Measurements from ENCODE around the gene FBXO11. TPM values are rescaled to one million over a fixed set of nuclear protein-coding genes. Genes with fewer than 3 reads are reported as not detected.
A peak's percentile ranks its signal among the peaks of the same experiment; 100 is the strongest.
"Not testable (repeated sequence)": the region's sequence is repeated elsewhere in the genome, so short reads cannot be mapped to it uniquely, and the experiment has no call there.

The FBXO11 gene
- total RNA-seq, 1 donor from 2014 or later, result 75.0 TPM

GRCh38 chr2:47867205-47867604 lies 39.1 kb downstream of the FBXO11 start:
- ATAC-seq, result peak; percentile 67 to 77

GRCh38 chr2:47864566-47864965 lies 41.7 kb downstream of the FBXO11 start:
- H3K27ac ChIP-seq, result no peak overlapping the region
- no peaks in the 10 kb centered on the region for H3K36me3 ChIP-seq
- no peaks in the 10 kb centered on the region for H3K27me3 ChIP-seq (ENCODE audit: low read depth)
- intact Hi-C loops (cut with DNase I), result no loop called here
- no peak overlapping the region for H3K4me3 ChIP-seq
- H3K4me1 ChIP-seq, result peaks cover 60% of the 10 kb centered on the region
- no peaks in the 10 kb centered on the region for H3K9me3 ChIP-seq
- ATAC-seq (peak in 1 of 2 donors; percentile 36), DNase-seq (no peak)
- no peak for TF ChIP-seq CTCF (IDR thresholded peaks at IDR 0.05)

More at GRCh38 chr2:47867205-47867604, 39.1 kb downstream of the FBXO11 start:
- peaks cover 83% of the 10 kb centered on the region for H3K4me1 ChIP-seq
- TF ChIP-seq CTCF (IDR thresholded peaks at IDR 0.05), result no peak
- H3K4me3 ChIP-seq, result no peak overlapping the region
- no peaks in the 10 kb centered on the region for H3K27me3 ChIP-seq (ENCODE audit: low read depth)
- no peaks in the 10 kb centered on the region for H3K36me3 ChIP-seq
- no peak for DNase-seq
- H3K9me3 ChIP-seq, result no peaks in the 10 kb centered on the region
- intact Hi-C loops (cut with DNase I), result no loop called here
- H3K27ac ChIP-seq, result no peak overlapping the region

GRCh38 chr2:47862949-47863348 lies 43.3 kb downstream of the FBXO11 start:
- no peak for DNase-seq
- ATAC-seq, result no peak
- peaks cover 47% of the 10 kb centered on the region for H3K4me1 ChIP-seq
- intact Hi-C loops (cut with DNase I), result no loop called here
- H3K27ac ChIP-seq, result no peak overlapping the region
- H3K27me3 ChIP-seq (ENCODE audit: low read depth), result no peaks in the 10 kb centered on the region
- peaks cover 4% of the 10 kb centered on the region for H3K36me3 ChIP-seq
- no peak for TF ChIP-seq CTCF (IDR thresholded peaks at IDR 0.05)
- H3K4me3 ChIP-seq, result no peak overlapping the region
- no peaks in the 10 kb centered on the region for H3K9me3 ChIP-seq

DNA sequence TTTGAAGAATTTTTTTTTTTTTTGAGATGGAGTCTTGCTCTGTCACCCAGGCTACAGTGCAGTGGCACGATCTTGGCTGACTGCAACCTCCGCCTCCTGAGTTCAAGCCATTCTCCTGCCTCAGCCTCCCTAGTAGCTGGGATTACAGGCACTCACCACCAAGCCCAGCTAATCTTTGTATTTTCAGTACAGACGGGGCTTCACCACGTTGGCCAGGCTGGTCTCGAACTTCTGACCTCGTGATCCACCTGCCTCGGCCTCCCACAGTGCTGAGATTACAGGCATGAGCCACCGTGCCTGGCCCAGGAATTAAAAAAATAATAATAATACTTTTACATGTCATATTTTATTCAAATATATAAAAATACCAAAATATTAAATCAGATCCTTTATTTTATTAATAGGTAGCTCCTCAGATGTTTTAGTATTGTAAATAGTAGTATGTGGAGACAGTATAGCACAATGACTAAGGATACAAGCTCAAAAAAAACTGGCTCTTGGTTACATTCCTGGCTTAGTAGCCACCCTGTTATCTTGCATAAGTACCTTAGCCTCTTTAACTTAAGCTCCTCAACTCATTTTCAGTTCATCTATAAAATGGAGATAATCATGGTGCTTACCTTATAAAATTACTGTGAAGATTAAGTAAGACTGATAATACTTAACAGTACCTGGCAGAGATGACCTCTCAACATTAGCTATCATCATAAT lies 53.1 kb downstream of the FBXO11 start:
- H3K9me3 ChIP-seq; H3K4me3 ChIP-seq; H3K27me3 ChIP-seq (ENCODE audit: low read depth); intact Hi-C loops (cut with DNase I); DNase-seq; H3K36me3 ChIP-seq; H3K27ac ChIP-seq: not testable (repeated sequence)
- peaks cover 38% of the 10 kb centered on the region for H3K4me1 ChIP-seq
- ATAC-seq, result peak in 1 of 2 donors; percentile 58

GRCh38 chr2:47850198-47850597 lies 56.1 kb downstream of the FBXO11 start:
- DNase-seq (no peak), ATAC-seq (no peak)
- TF ChIP-seq CTCF (IDR thresholded peaks at IDR 0.05), result no peak
- peaks cover 21% of the 10 kb centered on the region for H3K4me1 ChIP-seq
- H3K27me3 ChIP-seq (ENCODE audit: low read depth), result no peaks in the 10 kb centered on the region
- no peaks in the 10 kb centered on the region for H3K36me3 ChIP-seq
- H3K9me3 ChIP-seq, result no peaks in the 10 kb centered on the region
- no peak overlapping the region for H3K27ac ChIP-seq
- no peak overlapping the region for H3K4me3 ChIP-seq
- intact Hi-C loops (cut with DNase I), result no loop called here

- H3K4me3 ChIP-seq, result no peak overlapping the region
- ATAC-seq (no peak), DNase-seq (no peak)
- H3K4me1 ChIP-seq, result peaks cover 26% of the 10 kb centered on the region
- H3K27ac ChIP-seq, result no peak overlapping the region
- H3K36me3 ChIP-seq, result no peaks in the 10 kb centered on the region
- no peaks in the 10 kb centered on the region for H3K9me3 ChIP-seq
- TF ChIP-seq CTCF (IDR thresholded peaks at IDR 0.05), result no peak
- intact Hi-C loops (cut with DNase I), result no loop called here
- H3K27me3 ChIP-seq (ENCODE audit: low read depth), result no peaks in the 10 kb centered on the region
Measured at GRCh38 chr2:47849368-47849767, 56.9 kb downstream of the FBXO11 start.

All from lower lobe of right lung (tissue), 2 donors.